Measurements from ENCODE around the gene DLGAP5.

The DLGAP5 gene

GRCh38 chr14:55146425-55146824, 45.0 kb downstream of the DLGAP5 start:
- no peak overlapping the region for H3K4me3 ChIP-seq (ENCODE audit: low read depth, low read length)
- DNase-seq (ENCODE audit: low read depth) = no peak
- TF ChIP-seq CTCF (IDR thresholded peaks at IDR 0.05; ENCODE audit: low read depth, low read length) (no peak), MYC (IDR thresholded peaks at IDR 0.05; ENCODE audit: low read depth, low read length) (no peak), POLR2A (IDR thresholded peaks at IDR 0.05; ENCODE audit: extremely low read depth, insufficient read length) (no peak), MAX (IDR thresholded peaks at IDR 0.05; ENCODE audit: low read depth, low read length) (no peak)

- DNase-seq (ENCODE audit: low read depth) = no peak
- TF ChIP-seq CTCF (IDR thresholded peaks at IDR 0.05; ENCODE audit: low read depth, low read length) = no peak
- TF ChIP-seq MAX (IDR thresholded peaks at IDR 0.05; ENCODE audit: low read depth, low read length) = no peak
- TF ChIP-seq MYC (IDR thresholded peaks at IDR 0.05; ENCODE audit: low read depth, low read length) = no peak
- TF ChIP-seq POLR2A (IDR thresholded peaks at IDR 0.05; ENCODE audit: extremely low read depth, insufficient read length) = no peak
- no peak overlapping the region for H3K4me3 ChIP-seq (ENCODE audit: low read depth, low read length)
These were observed 48.9 kb downstream of the DLGAP5 start for GRCh38 chr14:55142466-55142865.

GRCh38 chr14:55141825-55142224, 49.6 kb downstream of the DLGAP5 start:
- no peak for DNase-seq (ENCODE audit: low read depth)
- no peak overlapping the region for H3K4me3 ChIP-seq (ENCODE audit: low read depth, low read length)
- TF ChIP-seq MAX (IDR thresholded peaks at IDR 0.05; ENCODE audit: low read depth, low read length) (no peak), CTCF (IDR thresholded peaks at IDR 0.05; ENCODE audit: low read depth, low read length) (no peak), POLR2A (IDR thresholded peaks at IDR 0.05; ENCODE audit: extremely low read depth, insufficient read length) (no peak), MYC (IDR thresholded peaks at IDR 0.05; ENCODE audit: low read depth, low read length) (no peak)

- no peak overlapping the region for H3K4me3 ChIP-seq (ENCODE audit: low read depth, low read length)
- no peak for DNase-seq (ENCODE audit: low read depth)
- TF ChIP-seq MAX (IDR thresholded peaks at IDR 0.05; ENCODE audit: low read depth, low read length) = no peak
- TF ChIP-seq MYC (IDR thresholded peaks at IDR 0.05; ENCODE audit: low read depth, low read length) = no peak
- no peak for TF ChIP-seq POLR2A (IDR thresholded peaks at IDR 0.05; ENCODE audit: extremely low read depth, insufficient read length)
- no peak for TF ChIP-seq CTCF (IDR thresholded peaks at IDR 0.05; ENCODE audit: low read depth, low read length)
These were observed 51.5 kb downstream of the DLGAP5 start for GRCh38 chr14:55139696-55140509.

GRCh38 chr14:55139141-55139540, 52.2 kb downstream of the DLGAP5 start:
- DNase-seq (ENCODE audit: low read depth) = no peak
- TF ChIP-seq MAX (IDR thresholded peaks at IDR 0.05; ENCODE audit: low read depth, low read length) (no peak), MYC (IDR thresholded peaks at IDR 0.05; ENCODE audit: low read depth, low read length) (no peak), CTCF (IDR thresholded peaks at IDR 0.05; ENCODE audit: low read depth, low read length) (no peak), POLR2A (IDR thresholded peaks at IDR 0.05; ENCODE audit: extremely low read depth, insufficient read length) (no peak)
- no peak overlapping the region for H3K4me3 ChIP-seq (ENCODE audit: low read depth, low read length)
